GM19238 (cell line): ENCODE data around the gene PARP3.
"Not testable (repeated sequence)": the region's sequence is repeated elsewhere in the genome, so short reads cannot be mapped to it uniquely, and the experiment has no call there.

Experiments
- DNase-seq: peaks from one replicate; pipeline ENCODE4 v3.0.0; 2011; ENCODE audit warnings: low spot score; ENCODE audit not compliant: insufficient read length

Gene PARP3

DNA sequence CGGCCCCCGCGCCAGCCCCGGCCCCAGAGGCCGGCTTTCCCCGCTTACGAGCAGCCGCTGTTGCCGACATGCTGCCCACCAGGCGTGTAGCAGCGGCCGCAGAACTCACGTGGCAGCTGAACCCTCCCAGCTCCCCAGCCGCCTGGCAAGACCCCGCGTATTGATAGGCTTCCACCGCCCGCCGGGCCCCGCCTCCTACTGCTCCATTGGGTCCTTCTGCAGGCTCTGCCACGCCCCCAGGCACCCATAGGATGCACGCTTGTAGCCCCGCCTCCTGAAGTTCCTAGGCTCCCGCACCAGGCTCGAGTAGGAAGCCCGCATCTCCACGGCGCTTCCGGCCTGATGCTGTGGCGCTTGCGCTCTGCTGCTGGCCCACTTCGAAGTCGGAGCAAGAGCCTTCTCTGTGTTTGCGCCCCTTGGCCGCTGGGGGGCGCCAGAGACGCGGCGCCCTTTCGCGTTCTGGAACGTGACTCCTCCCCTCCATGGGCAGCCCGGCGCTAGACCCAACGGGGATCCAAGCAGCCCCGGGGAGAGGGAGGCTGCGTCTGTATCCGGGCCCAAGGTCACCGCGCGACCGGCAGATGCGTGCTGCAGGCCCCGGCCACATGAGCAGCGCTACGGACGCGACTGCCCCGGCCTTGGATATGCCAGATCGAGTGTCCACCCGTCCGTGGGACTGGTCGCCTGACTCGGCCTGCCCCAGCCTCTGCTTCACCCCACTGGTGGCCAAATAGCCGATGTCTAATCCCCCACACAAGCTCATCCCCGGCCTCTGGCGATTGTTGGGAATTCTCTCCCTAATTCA, at the start of gene PARP3, which contains the start of gene RRP9:
TSS of gene PARP3 (plus strand) at position 566 of the 805 bp plus-strand sequence. CDS start 993 bp downstream, outside the sequence.
TSS of gene RRP9 (minus strand) at position 107 of the 805 bp plus-strand sequence. CDS start at position 70, 37 bp downstream.
- DNase-seq = peak; percentile 99

GRCh38 chr3:51894391-51894790, 47.8 kb upstream of the PARP3 start:
- DNase-seq = no peak

DNA sequence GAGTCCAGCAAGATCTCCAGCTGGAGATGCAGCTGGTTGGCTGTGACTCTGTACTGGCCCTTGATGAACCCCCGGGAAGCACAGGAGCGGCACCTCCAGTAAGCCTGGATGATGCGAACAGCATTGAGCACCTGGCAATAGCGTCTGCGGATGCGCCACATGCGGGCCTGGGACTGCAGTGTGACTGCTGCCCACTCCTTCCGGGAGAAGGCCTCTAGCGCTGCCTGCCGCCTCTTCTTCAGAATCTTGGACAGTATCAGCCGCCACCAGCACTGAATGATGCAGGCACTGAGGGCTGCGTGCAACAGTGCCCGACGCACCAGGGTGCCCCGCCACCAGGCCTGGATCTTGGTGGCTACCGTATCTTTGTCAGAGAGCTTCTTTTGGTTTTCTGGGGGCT, 47.2 kb upstream of the PARP3 start:
- no peak for DNase-seq

DNA sequence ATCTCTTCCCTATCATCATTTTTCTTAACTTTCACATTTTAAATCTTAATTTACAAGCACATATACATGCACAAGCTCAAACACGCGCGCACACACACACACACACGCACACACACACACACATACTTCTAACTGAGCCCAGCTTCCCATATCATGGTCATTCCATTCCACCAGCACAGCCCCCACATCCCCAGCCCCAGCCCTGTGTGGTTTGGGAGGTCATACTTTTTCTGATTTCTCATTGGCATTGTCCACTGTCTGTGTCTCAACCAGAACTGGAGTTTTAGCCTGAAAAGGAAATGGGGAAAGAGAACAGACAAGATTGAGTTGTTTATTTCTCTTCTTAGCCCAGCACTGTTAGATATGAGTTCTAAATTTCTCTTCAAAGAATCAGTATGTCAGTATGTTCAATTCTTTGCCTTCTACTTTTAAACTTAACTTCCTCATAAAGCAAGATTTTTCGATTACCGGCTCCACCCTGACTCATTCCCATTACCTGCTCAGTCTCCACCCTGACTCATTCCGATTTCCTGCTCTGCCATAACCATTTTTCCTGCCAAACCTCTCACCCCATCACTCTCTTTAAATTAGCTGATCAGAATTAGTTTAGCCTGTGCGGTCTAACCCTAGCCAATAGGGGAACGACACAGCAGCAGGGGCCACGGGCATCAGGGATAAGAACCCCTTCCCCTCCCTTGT, 45.4 kb upstream of the PARP3 start:
- no peak for DNase-seq

GRCh38 chr3:51897391-51897790, 44.8 kb upstream of the PARP3 start:
- DNase-seq = no peak

DNA sequence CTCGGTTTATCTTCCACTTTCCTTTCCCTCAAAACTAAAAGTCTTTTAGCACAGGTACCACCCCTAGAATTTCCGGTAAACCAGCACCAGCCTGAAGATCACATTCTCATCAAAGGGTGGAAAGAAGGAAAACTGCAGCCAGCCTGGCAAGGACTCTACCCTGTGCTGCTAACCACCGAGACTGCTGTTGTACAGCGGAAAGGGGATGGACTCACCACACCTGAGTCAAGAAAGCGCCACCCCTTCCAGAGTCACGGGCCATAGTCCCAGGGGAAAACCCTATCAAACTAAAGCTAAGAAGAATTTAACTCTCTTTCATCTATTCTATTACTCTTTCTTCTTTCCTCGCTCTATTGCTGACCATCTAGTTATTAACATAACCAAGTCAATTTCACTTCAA, 42.1 kb upstream of the PARP3 start:
- not testable (repeated sequence) for DNase-seq

DNA sequence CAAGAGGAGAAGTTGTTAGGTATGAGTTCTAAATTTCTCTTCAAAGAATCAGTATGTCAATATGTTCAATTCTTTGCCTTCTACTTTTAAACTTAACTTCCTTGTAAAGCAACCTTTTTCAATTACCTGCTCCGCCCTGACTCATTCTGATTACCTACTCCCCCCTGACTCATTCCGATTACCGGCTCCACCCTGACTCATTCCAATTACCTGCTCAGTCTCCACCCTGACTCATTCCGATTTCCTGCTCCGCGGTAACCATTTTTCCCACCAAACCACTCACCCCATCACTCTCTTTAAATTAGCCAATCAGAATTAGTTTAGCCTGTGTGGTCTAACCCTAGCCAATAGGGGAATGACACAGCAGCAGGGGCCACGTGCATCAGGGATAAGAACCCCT, 39.8 kb upstream of the PARP3 start:
- DNase-seq = not testable (repeated sequence)

- DNase-seq = no peak
These were observed 37.9 kb upstream of the PARP3 start for GRCh38 chr3:51904034-51904823.

- no peak for DNase-seq
These were observed 34.1 kb upstream of the PARP3 start for GRCh38 chr3:51908026-51908425.

DNA sequence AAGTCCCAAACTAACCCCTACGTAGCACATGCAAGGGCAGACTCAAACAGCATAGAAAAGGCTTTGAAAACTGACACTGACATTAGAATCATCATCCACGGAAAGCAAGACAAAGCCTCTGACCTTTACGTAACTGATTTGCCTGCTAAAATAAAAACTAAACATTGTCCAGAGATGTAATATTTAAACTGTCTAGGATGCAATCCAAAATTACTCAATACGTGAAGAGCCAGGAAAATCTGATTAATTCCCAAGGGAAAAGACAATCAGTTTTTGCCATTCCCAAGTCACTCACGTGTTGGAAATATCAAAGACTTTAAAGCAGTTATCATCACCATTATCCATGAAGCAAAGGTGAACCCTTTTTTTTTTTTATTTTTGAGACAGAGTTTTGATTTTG, 25.7 kb upstream of the PARP3 start:
- DNase-seq = no peak

DNA sequence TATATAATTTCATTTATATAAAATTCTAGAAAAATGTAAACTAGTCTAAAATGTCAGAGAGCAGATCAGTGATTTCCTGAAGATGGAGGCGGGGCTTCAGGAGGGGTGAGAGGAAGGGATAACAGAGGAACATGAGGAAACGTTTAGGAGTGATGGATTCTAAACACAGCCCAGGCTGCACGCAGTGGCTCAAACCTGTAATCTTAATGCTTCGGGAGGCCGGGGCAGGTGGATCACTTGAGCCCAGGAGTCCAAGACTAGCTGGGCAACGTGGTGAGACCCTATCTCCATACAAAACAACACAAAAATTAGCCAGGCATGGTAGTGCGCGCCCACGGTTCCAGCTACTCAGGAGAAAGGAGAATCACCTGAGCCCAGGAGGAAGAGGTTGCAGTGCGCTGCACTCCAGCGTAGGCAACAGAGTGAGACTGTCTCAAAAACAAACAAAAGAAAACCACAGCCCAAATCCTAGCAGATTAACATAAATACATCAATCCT, 21.0 kb upstream of the PARP3 start:
- no peak for DNase-seq

DNA sequence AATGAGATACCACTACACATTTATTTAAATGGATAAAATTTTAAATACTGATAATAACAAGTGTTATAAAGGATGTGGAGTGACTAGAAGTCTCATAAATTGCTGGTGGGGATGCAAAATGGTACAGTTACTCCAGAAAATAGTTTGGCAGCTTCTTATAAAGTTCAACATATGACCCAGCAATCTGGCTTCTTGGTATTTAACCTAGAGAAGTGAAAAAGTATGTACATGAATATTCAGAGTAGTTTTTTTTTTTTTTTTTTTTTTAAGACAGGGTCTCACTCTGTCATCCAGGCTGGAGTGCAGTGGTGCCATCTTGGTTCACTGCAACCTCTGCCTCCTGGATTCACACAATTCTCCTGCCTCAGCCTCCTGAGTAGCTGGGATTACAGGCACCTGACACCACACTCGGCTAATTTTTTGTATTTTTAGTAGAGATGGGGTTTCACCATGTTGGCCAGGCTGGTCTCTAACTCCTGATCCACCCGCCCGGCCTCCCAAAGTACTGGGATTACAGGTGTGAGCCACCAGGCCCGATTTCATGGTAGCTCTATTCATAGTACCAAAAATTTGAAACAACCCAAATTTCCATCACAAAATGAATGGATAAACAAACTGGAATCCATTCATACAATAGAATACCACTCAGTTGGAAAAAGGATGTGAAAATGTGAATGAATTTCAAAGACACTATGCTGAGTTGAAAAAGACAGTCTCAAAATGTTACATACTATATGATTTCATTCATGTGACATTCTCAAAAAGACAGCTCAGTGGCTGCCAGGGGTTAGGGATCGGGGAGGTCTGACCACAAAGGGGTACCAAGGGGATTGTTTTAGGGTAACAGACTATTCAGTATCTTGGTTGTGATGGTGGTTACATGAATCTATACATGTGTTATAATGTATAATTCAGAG, 14.8 kb upstream of the PARP3 start:
- DNase-seq = no peak

DNA sequence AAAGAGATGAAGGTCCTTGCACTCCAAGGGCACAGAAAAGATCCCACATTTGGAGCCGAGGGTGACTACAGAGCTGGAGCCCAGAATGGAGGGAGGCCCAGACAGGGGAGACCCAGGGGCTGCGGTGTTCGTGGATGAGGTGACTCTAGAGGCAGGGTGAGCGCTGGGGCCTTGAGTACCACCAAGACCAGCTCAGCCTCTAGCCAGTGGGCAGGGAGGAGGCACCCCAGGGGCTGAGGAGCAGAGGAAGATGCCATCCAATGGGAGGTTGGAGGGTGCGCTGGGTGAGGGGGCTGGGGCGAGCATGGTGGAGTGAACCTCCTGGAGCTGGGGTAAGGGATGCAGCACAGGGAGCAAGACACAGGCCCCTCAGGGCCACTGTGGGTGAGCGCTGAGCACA, 13.7 kb upstream of the PARP3 start:
- no peak for DNase-seq

DNA sequence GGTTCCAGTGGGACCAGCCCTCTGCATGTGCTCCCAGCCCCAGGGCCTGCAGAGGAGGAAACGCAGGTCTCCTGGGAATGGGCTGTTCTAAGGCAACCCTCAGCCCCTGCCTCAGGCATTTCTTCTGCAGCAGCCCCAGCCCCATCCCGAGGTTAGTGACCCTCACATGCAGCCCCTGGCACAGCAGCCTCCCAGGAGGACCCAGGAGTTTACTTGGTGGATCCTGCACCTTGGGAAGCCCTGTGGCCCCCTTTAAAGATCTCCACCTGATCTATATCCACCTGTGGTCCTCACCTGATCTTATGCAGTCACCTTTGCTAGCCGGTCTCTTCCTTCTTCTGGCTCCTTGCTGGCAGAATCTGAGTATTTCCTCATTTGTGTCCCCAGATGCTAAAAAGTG, 13.2 kb upstream of the PARP3 start:
- DNase-seq = not testable (repeated sequence)

GRCh38 chr3:51929420-51930003, 12.7 kb upstream of the PARP3 start:
- DNase-seq = no peak

GRCh38 chr3:51930439-51930838, 11.7 kb upstream of the PARP3 start:
- DNase-seq = no peak

GRCh38 chr3:51931756-51932155, 10.4 kb upstream of the PARP3 start:
- no peak for DNase-seq

DNA sequence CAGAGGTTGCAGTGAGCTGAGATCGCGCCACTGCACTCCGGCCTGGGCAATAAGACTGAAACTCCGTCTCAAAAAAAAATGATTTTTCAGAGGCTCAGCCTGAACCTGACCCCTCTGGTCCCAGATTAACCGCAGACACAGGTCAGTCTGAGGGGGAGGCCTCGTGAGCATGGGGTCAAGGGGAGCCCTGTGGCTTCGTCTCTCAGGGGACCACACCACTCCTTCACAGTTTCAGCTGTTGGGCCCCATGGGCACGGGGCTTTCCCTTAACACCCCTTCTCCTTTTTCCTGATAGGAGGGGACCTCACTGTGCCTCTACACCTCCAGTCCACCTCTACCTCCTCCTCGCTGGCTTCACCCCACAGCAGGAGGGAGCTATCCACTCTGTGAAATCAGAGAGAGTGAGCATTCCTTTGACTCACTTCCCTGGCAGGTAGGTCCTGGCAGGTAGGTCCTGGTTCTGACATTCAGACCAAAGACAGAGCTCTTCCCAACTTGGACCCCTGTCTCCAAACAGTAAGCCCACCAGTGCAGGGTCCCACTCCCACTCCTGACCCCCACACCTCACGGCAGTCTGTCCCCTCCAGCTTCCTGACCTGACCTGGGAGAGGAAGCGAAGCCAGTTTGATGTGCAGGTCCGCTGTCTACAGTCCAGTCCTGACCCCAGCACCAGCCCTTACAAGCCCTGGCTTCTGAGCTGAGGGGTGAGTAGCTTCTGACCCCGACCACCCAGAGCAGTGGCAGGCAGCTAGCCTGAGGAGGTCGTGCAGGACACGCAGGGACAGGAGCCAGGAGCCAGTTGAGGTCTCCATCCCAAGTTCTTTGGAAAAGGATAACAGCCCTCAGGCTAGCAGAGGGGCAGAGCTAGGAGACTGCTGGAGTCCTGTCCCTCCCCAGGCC, 9.4 kb upstream of the PARP3 start:
- no peak for DNase-seq

- no peak for DNase-seq
These were observed 8.6 kb upstream of the PARP3 start for GRCh38 chr3:51933471-51934138.
